GM10847 (cell line): Measurements from ENCODE around the gene DCP1A.

Source experiments
- POLR2A ChIP-seq: IDR thresholded peaks from 2 replicates; pipeline ENCODE4 v1.6.1; 2011; ENCODE audit not compliant: insufficient read length; ENCODE audit errors: extremely low read depth

Gene DCP1A

DNA sequence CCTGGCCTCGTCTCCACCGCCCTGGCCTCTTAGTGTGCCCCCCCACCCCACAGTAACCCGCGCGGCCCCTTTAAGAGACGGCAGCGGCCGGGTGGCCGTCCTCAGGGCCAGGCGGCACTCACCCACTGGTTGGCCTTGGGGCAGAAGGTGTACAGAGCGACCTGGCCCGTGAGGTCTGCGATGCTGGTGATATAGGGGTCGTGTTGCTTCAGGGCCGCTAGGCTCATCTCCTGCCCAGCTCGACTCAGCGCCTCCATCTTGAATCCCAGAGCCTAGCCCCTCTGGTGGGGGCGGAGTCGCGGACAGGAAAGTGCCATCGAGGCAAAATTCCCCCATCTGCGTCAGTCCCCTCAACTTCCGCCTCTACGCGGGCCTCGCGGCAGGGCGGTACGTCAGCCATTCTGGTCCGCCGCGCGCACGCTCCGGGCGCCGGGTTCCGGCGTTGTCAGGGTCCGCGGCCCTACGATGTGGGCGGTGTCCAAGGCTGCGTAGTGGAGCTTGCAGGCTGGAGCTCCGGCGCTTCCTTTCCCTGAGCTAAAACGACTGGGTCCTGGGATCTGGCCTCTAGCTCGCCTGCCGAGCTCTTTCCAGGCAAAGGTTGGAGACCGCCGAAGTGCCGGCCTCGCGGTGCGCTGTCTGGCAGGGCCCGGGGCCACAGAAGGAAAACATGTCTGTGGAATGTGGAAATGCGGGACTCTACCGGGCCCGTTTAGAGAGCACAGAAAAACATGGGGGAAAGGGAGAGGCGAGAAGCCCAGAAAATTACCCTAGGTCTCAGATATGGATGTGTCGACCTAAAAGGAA lies at the start of gene DCP1A:
TSS of gene DCP1A (minus strand) at position 283 of the 804 bp plus-strand sequence. CDS start at position 257, 26 bp downstream.
- TF ChIP-seq POLR2A = peak; percentile 95

DNA sequence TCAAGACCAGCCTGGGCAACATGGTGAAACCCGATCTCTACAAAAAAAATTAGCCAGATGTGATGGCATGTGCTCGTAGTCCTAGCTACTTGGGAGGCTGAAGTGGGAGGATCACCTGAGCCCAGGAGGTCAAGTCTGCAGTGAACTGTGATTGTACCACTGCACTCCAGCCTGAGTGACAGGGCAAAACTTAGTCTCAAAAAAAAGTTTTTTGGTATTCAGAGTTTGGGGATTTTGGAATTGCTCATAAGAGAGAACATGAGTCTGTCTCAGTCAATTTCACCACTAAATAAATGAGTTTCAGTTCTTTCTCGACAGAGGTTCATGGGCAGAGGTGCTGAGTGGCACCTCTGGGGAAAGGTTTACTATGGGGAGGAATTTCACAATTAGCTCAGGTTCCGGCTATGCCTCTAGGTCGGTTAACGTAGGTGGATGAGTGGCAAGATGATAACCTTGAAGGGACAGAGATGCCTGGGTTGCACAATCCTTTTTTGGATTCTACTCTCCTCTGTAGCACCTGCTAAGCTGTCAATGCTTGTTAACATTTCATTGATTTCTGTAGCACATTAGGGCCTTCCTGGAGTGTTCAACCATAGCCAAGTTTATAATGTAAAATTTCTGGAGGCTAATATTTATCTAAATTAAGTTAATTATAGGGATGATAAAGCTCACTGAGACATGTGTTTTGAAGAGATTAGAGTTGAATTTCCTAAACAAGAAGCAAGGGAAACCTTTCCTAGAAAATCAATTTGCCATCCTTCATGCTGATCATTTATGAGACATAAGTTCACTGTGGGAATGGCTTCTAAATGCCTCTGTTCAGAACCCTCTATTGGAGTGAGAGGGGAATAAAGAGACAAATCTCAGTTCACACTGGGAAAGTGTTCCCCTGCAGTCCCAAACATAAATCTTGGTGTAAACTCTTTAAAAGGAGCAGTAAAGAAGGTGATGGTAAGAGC lies 37.4 kb upstream of the DCP1A start:
- no peak for TF ChIP-seq POLR2A

DNA sequence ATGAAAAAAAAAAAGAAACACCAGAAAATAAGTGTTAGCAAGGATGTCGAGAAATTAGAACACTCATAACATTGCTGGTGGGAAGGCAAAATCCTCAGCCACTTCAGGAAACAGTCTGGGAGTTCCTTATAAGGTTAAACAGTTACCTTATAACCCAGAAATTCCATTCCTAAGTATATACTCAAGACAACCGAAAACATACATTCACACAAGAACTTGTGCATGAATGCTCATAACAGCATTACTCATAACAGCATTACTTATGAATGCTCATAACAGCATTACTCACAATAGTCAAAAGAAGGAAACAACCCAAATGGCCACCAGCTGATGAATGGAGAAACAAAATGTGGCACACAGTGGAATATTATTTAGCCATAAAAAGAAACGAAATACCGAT lies 34.8 kb upstream of the DCP1A start:
- no peak for TF ChIP-seq POLR2A

DNA sequence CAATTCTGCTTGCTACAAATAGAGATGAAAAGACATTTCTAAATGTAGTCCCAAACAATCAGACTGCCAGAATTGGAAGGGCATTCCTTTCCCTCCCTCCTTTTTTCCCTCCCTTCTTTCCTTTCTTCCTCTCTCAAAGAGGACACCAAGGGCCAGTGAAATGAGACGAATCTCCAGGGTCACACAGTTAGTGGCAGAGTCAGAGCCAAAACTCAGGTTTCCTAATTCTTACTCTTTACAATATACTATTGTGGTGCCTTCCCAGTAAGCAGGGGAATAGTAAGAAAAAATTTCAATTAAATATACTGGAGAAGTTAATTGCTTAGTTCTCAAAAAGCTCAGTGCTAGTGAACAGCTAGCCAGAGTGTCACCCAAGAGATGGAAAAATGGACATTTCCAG lies 33.0 kb upstream of the DCP1A start:
- no peak for TF ChIP-seq POLR2A

DNA sequence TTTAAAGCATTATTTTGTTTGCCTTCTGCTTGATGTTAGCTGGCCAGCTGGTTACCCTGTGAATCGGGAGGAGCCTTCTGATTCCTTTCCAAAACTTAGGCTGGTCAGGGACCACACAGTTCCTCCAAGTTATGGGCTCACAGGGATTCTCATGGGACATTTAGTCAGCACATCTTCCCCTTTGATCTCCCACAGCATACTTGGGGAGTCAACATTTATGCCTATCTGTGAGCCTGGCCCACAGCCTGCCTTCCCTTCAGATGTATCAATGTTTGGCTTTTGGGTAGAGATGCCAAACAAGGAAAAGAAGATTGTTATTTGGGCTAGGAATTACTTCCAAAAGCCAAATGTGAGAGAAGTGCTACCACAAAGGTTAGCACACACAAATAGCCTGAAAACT lies 32.6 kb upstream of the DCP1A start:
- no peak for TF ChIP-seq POLR2A

DNA sequence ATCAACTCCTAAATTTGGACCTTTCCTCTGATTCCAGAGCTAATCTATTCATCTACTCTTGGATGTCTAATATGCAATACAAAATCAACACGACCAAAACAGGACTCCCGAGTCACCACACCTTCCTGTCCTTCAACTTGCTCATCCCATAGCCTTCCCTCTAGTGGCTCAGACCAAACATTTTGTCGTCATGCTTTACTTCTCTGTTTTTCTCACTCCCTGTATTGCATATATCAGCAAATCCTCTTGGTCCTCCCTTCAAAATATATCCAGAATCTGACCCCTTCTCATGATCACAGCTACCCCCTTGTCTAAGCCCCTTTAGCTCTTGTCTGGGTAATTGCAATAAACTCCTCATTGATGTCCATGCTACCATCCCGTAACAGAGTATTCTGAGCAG lies 30.5 kb upstream of the DCP1A start:
- TF ChIP-seq POLR2A = no peak

DNA sequence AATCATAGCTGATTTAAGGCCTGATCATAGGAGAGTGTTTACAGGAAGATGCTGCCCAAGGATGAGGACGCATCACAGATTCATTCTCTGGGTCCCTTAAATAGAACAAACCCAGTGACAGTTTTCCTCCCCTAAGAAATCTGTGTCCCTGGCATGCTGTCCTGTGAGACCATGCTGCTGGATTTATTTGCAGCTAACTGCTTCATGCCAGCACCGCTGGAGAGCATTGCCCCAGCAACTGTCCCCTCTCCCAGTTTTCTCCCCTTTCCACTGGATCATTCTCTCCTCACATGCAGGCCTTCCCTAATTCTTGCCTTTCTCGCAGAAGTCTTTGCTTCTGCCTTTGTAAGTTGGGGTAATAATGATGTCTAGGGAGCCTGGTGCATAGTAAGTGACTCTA lies 29.3 kb upstream of the DCP1A start:
- no peak for TF ChIP-seq POLR2A

DNA sequence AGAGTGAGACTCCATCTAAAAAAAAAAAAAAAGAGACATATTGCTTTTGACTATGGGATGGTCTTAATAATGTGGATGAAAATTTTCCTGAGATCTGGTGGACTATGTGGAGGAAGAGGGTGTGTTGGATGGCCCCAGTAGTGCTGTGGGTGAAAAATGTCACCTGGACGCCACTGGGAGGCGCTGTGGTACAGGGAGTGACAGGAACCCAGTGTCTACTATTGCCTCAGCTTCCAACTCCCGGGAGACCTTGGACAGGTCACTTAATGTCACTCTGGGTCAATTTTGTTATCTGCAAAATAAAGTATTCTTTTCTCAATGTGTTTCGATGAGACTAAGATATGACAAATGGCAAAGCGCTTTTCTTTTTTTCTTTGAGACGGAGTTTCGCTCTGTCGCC lies 27.7 kb upstream of the DCP1A start:
- no peak for TF ChIP-seq POLR2A

DNA sequence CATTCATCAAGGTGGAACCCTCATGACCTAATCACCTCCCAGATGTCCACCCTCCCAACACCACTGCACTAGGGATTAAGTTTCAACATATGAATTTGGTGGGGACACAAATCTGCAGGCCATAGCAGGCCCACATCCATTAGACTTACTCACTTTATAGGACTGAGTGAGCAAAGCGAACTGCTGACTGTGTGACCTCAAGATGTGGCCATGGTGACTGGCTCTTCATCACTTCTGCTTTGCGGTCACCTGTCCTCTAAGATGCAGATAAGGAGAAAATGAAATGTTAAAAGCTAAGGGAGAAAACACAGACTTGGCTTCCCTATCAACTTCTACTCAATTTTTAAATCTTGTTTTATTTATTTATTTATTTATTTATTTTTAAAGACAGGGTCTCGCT lies 14.5 kb upstream of the DCP1A start:
- TF ChIP-seq POLR2A = no peak

DNA sequence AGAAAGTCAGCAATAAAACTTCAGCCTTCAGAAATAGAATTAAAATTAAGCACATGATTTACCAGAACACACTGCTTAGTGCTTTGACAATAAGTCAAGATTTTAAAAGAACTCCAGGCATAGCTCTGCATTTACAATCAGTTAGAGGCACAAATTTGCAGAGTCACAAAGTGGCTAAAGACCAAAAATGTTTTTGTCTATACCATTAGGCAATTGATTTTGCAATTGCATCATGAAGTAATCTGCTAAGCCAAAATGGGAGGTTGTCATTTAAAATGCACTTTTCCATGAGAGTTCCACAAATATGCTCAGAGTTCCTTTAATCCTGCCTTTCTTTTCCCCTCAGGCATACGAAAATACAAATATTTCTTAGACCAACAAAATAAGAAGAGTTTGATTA lies 10.1 kb upstream of the DCP1A start:
- no peak for TF ChIP-seq POLR2A

DNA sequence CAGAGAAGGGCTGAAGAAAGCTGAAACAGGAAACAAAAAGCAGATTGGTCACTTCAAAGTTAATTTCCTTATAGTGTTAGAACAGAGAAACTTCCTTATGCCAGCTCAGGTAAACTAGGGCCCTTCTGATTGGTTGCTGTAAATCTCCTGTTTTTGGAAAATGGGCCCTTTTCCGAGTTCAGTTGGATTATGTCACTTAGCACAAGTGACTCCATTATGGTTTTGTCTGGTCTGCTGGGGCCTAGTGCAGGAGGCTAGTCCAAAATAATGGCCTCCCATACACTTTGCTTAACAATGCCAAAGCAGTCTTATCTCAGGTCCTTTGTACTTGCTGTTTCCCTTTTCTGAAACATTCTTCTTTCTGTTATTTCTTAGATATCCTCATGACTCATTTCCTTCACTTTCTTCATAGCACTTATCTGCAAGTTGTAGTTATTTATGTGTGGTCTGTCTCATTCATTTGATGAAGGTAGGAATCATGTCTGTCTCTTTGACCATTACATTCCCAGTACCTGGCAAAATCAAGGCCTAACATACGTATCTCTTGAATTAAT lies 7.7 kb upstream of the DCP1A start:
- no peak for TF ChIP-seq POLR2A

DNA sequence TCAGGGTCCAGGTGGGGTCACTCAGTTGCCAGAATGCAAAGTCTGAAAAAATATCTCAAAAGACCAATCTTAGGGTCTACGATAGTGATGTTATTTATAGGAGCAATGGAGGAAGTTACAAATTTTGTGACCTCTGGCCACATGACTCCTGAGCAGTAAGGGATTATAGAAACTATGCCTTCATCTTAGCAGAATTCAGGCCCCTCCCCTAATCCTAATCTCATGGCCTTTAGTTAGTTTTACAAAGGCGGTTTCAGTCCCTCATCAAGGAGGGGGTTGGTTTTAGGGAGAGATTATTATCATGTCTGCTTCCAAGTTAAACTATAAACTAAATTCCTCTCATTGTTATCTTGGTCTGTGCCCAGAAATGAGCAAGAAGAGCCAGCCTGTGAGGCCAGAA lies 5.9 kb upstream of the DCP1A start:
- TF ChIP-seq POLR2A = no peak

DNA sequence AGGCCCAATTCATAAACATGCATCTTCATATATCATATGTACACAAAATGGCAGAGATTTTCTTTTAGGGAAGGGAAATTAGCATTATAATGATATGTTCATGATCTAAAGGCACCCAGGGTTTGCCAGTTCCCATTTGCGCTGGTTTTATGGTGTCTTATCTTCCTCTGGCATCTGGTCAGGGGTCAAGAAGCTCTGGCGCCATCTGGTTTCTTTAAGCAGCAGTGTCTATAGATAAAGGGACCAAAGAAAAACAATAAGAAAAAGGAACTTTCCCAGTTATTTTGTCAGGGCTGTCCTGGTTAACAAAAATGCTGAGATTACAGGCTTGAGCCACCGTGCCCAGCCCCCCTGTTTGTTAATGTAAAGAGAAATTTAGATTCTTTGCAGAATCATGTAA lies 3.3 kb upstream of the DCP1A start:
- TF ChIP-seq POLR2A = no peak

DNA sequence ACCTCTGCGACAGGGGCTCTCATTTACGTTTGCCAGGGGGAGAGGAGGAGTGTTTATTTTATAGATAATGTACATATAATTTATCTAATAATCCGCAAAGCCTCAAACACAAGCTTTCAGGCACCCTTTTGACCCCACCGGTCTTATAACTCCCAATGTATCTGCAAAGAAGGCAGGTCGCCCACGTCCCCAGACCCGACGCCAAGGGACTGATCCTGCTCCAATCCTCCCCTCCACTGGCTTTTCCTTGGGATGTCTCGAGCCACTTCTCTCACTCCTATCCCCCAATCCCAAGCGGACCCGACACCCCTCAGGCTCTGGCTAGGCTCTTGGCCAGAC lies 452 bp downstream of the DCP1A start:
- no peak for TF ChIP-seq POLR2A

DNA sequence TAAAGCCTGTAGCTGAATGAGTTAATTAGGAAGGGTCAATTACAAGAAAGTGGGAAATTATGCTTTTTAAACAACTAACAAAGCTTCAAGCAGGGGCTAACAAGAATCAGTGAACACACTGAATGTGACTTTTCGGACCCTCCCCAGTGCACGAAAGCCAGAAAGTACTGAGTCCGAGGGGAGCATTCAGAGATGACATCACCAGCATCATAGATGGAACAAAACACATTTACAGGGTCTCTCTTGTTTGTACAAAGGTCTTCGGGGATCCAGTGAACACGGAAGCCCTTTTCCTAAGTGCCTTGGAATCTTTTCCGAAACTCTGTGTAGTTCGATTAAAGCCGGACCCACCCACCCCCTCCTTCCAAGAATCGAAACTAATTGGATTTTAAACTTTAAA lies 829 bp downstream of the DCP1A start:
- no peak for TF ChIP-seq POLR2A

DNA sequence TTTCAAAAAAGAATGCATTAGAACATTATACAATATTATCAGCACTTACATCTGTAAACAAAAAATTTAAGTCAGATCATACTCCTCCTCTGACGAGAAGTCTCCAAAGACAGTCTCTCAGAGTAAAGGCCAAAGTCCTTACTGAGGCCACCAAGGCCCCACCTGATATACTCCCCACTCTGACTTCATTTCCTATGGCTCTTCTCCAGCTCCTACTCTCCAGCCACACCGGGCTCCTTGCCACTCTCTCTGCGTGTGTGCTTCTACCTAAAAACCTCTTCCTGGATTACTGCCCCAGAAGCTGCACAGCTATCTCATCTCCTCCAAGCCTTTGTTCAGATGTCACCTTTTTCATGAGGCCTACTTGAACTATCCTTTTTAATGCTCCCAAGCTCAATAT lies 5.0 kb downstream of the DCP1A start:
- no peak for TF ChIP-seq POLR2A

DNA sequence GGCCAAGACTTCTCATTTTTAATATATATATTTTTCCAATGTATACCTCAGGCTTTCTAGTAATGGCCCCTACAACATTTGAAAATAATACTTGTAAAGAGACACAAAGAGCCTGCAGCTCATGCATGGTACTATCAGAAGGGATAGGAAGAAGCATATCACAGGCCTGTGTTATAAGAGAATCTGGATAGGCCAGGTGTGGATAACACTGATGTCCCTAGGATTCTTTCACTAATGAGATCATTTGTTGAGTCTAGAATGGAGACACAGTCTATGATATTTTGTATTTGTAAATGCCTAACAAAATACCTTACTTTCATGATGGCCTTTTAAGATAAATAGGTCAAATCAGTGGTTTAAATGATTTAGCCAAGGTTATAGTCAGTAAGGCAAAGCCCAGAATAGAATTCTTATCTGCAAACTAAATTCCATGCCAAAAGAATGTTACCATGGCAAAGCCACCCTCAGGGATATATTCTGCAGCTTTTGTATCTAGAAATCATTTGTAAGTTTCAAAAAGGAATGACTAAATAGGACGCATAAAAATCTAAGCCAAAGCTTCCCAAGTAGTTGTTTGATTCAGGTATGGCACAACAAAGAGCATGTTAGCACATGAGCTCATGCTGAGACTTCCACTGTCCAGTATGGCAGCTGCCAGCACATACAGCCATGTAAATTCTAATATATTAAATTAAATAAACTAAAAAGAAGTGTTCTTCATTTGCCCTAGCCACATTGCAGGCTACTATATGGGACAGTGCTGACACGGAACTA lies 10.0 kb downstream of the DCP1A start:
- no peak for TF ChIP-seq POLR2A
